Measurements from ENCODE around the gene ARHGAP35.
"Not testable (repeated sequence)": the region's sequence is repeated elsewhere in the genome, so short reads cannot be mapped to it uniquely, and the experiment has no call there.

The ARHGAP35 gene

DNA sequence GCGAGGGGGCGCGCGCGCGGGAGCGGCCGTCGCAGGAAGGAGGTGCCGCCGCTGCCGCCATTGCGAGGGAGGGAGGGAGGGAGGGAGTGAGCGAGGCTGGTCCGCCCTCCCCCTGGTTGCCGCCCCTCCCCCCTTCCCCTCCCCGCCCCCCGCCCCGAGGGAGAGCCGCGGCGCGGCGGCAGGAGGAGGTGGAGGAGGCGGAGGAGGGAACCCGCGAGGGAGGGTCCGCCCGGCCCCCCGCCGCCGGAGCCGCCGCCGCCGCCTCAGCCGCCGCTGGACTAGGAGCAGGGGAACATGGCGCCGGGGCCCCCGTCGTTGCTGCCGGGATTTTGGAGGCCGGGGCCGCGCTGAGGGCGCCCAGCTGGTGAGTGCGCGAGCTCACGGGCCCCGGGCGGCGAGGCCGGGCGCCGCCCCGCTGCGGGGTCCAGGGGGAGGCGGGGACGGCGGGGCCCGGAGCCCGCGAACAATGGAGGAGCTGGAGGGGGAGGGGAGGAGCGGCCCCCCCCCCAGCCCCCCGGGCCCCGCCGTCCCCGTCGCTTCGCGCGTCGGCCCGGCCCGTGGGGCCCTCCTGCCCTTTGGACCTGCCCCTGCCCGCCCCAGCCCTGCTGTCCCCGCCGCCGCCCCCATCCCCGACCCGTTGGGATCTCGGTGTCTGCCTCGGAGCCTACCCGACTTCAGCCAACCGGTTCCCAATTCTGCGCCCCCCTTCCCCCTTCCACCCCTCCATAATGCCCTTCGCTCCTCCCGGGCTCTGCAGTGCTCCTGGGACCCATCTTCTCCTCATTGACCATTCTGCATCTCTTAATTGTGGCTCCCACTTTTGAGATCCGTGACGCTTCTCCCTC is at the start of gene ARHGAP35:
TSS of gene ARHGAP35 (plus strand) at position 152 of the 845 bp plus-strand sequence. CDS start 57,679 bp downstream, outside the sequence.
- DNase-seq, result no peak

DNA sequence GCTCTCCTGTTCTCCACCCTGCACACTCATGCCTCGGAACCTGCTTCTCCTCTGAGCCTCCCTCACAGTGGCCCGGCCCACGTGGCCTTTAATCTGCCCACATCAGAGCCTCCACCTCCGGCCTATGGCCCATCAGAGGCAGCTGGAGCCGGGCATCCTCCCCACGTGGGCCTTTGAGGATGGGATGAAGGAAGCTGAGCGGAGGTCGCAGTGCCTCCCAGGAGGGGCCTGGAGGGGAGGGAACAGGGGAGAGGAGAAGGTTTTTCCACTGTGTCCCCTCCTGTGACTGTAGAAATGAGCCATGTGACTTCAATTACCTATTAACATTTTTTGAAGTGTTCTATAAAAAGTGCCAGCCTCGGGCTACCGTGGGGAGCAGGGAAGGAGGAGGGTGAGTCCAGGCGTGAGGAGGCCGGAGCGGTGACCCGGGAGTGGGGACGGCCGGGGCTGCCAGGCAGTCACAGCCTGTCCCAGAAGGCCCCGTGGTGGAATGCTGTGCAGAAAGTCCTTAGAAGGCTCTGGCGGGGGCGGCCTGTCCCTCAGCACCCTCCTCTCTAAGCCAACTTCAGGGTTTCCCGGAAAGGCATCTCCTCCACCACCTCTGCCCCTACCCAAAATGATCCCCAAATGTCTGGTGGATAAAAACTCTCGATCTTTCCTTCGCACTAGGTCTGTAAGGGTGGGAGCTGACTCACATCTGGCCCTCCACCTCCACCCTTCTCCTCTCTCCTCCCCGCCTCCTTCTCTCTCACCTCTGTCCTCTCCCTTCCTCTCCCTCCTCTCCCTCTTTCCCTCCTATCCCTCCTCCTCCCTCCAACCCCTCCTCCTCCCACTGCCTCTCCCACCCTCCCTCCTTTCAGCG is 47.6 kb upstream of the ARHGAP35 start:
- DNase-seq, result no peak

DNA sequence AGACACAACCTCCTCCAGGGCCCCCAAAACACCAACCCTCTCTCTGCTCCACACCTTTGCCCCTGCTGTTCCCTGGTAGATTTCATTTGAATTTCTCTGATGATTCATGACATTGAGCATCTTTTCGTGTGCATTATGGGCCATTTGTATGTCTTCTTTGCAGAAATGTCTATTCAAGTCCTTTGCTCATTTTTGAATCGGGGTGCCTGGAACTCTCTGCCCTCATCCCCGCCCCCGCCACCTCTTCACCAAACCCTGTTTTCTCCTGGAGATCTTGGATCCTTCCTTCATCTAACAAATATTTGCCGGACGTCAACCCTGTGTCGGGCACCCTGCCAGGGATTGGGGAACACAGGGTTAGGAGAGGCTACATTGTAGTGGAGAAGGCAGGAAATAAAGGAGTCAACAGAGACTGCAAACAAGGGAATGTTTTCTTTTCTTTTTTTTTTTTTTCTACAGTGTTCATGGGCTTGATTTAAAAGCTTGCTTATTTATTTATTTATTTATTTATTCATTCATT is 46.9 kb upstream of the ARHGAP35 start:
- no peak for DNase-seq

DNA sequence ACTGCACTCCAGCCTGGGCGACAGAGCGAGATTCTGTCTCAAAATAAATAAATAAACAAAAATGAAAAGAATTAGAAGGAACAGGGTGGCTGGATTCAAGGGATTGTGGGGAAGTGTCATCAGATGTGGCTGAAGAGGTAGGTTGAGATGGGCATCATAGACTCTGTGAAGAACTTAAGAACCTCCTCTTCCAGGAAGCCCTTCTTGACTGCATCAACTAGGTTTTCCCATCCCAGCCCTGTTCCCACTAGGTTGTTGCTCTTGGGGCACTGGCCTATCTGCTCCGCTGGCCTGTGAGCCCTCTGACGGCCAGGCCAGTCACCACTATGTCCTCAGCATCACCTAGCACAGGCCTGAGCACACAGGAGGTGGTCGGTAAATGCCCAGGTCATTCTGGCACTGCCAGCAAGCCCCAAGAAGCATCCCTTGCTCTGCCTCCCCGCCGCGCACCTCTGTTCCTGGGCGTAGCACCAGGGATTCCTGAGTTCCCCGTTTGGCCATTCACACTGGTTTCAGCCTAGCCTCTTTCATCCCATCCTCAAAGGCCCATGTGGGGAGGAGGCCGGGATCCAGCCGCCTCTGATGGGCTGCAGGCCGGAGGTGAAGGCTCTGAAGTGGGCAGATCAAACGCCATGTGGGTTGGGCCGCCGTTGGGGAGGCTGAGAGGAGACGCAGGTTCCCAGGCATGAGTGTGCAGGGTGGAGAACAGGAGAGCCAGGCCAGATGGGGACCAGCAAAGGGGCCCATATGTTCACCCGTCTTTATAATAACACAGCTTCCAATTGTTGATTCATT is 44.8 kb upstream of the ARHGAP35 start:
- peak; percentile 80 for DNase-seq

DNA sequence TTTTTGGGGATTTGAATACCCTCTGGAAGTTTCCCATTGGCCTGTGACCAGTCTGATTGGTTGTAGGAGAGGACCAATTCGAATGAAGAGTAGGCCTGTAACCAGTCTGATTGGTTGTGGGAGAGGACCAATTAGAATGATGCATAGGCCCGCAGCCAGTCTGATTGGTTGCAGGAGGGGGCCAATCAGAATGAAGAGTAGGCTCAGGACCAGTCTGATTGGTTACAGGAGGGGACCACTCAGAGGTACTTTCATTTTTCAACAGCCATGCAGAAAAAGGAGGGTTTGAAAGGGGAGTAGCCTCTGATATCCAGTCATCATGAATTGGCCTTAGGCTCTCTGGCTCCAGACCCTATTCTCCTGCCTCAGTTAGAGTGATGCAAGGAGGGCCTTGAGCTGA is 42.0 kb upstream of the ARHGAP35 start:
- DNase-seq, result no peak

DNA sequence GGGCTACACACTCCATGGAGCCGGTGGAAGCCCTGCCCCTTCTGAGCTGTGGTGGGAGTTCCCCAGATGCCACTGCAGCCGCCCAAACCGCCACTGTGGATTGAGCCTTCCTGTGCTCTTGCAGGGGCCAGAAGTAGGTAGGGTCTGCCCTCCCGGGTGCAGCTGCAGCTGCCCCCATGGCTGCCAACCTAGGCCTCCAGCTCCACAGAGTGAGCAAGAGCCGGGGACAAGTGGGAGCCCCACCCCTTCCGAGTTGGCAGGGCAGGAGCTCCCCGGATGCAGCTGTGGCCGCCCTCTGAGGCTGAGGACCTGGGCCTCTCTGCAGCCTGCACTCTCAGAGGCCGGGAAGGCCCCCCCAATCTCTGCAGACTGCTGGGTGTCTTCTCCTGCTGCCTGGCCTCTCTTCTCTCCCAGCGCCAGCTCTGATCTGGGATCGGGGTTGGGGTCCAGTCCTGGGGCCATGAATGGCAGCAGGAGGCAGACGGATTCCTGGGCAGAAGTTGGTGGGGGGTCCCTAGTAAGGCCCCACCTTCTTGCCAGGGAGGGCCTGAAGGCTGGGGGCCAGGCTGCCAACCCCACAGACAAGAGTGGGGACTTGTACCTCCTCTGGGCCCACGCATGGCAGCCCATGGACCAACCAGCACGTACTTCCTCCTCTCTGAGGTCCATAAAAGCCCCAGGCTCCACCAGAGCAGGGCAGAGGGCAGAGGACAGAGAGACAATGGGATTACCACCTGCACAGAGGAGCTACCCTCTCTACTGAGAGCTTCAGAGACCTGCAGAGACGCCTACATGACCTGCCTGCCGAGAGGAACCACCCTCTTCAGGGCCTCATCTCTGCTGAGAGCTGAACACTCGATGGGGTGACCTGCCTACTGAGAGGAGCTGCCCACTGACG is 39.0 kb upstream of the ARHGAP35 start:
- DNase-seq, result no peak

DNA sequence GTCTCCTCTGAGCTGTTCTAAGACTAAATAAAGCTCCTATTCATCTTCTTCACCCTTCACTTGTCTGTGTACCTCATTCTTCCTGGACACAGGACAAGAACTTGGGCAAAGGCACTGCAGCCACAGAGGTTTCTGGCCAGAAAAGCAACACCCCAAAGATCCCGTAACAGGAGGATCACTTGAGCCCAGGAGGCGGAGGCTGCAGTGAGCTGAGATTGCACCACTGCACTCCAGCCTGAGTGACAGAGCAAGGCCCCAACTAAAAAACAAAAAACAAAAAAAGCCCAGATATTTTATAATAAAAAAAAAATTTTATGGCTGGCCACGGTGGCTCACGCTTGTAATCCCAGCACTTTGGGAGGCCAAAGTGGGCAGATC is 38.4 kb upstream of the ARHGAP35 start:
- DNase-seq, result not testable (repeated sequence)

DNA sequence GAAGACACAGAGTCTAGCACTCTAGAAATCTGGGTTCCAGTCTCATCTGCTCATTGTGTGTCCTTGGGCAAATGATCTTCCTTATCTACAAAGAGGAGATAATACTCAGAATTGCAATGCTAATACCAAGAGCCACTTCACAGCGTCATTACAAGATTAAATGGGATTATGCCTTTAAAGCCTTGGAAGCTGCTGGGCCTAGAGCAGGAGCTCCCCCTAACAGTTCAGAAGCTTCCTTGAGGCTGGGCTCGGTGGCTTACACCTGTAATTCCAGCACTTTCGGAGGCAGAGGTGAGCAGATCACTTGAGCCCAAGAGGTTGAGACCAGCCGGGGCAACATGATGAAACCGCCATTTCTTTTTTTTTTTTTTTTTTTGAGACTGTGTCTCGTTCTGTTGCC is 37.7 kb upstream of the ARHGAP35 start:
- DNase-seq, result no peak

DNA sequence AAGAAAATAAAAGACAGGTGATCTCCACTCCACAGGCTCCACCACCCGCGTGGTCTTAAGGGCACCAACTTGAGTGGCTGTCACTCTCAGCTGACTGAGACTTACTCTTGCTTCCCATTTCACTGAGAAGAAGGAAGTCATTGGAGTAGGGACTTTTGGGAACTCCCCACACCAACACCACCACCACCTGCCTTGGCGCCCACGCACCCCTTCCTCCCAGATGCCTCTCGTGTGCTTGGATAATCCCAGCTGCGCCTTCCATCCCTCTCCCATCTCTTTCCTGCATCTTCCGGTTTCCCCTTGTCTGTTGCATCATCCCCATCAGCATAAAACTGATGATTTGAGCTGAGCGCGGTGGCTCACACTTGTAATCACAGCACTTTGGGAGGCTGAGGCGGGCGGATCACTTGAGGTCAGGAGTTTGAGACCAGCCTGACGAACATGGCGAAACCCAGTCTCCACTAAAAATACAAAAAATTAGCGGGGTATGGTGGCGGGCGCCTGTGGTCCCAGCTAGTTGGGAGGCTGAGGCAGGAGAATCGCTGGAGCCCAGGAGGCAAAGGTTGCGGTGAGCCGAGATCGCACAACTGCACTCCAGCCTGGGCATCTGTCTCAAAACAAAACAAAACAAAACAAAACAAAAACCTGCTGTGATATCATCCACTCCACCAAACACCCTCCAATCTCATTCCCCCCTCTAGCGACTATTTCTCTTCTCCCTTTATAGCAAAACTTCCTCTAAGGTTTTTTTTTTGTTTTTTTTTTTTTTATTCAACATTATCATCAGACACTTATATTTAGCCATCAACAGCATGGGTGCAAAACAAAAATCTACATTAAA is 35.7 kb upstream of the ARHGAP35 start:
- DNase-seq, result no peak

DNA sequence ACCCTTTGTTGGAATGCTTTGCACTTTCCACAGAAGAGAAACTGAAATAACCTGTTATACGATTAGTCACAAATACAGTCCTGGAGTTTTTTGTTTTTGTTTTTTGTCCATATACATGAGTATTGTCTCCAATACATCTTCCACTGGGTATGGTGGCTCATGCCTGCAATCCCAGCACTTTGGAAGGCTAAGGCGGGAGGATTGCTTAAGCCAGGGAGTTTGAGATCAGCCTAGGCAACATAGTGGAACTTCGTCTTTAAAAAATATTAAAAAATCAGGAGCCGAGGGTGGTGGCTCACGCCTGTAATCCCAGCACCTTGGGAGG is 35.1 kb upstream of the ARHGAP35 start:
- no peak for DNase-seq

DNA sequence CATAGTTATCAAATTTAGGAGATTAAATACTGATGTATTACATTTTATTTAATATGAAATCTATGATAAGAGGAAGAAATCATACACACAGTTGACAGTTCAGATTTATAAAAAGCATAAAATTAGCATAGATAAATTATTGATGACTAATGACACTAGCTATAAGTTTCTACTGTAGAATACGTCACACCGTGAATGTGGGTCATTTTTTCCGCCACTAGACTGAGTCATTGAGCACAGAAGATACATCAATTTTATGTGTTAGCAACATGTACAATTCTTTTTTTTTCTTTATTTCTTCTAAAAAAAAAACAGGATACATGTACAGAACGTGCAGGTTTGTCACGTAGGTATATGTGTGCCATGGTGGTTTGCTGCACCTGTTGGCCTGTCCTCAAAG is 32.3 kb upstream of the ARHGAP35 start:
- DNase-seq, result no peak

DNA sequence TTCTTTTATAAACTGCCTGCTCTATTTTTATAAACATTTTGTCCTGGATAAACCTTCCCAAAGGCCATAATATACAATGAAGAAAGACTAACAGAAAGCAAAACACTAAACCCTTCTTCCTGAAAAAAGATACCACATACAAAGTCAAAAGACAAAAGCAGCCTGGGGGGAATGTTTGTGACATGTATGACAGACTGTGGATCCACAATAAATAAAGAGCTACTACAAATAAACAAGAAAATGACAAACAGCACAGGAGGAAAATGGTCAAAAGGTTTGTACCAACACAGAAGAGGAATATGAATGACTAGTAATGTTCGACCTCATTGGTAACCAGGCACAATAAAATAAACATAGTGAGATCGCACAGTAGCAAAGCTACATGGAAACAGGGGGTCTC is 29.9 kb upstream of the ARHGAP35 start:
- DNase-seq, result no peak

DNA sequence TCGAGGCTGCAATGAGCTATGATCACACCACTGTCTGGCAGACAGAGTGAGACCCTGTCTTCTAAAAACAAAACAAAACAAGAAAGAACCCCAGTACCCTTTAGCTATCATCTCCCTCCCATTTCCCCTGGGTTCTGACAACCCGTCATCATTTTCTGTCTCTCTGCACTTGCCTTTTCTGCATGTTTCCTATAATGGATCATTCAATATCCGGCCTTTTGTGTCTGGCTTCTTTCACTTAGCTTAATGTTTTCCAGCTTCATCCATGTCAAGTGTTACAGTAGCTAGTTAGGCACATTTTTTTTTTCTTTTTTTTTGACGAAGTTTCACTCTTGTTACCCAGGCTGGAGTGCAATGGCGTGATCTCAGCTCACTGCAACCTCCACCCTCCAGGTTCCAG is 26.7 kb upstream of the ARHGAP35 start:
- DNase-seq, result no peak

DNA sequence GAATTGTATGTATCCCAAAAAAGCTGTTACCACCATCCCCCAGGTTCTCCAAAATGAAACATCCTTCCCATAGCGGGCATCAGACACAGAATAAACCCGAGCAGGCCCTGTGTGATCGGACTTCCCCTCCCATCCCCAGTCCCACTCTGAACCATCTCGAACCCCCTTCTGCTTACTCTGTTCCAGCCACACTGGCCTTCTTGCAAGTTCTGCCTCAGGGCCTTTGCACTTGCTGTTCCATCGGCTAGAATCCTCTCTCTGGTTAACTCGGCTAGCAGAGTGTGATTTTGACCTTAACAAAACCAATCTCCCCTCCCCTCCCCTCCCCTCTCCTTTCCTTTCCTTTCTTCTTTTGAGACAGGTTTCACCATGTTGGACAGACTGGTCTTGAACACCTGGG is 25.8 kb upstream of the ARHGAP35 start:
- no peak for DNase-seq

DNA sequence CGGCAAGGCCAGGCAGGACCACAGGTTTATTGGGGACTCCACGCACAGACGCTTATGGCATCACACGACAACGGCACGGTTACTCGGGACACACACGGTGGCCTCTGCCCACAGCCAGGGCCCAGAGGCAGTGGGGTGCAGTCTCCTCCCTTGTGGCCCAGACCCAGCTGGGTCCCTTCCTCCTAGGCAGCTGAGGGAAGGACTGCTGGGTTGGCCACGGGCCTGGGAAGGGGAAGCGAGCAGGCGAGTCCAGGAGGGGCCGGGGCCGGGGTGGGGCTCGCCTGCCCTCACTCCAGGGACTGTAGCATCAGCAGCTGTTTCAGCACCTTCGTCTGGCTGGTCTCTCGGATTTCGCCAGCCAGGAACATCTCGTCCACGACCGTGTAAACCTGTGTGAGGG is 22.6 kb upstream of the ARHGAP35 start:
- no peak for DNase-seq

DNA sequence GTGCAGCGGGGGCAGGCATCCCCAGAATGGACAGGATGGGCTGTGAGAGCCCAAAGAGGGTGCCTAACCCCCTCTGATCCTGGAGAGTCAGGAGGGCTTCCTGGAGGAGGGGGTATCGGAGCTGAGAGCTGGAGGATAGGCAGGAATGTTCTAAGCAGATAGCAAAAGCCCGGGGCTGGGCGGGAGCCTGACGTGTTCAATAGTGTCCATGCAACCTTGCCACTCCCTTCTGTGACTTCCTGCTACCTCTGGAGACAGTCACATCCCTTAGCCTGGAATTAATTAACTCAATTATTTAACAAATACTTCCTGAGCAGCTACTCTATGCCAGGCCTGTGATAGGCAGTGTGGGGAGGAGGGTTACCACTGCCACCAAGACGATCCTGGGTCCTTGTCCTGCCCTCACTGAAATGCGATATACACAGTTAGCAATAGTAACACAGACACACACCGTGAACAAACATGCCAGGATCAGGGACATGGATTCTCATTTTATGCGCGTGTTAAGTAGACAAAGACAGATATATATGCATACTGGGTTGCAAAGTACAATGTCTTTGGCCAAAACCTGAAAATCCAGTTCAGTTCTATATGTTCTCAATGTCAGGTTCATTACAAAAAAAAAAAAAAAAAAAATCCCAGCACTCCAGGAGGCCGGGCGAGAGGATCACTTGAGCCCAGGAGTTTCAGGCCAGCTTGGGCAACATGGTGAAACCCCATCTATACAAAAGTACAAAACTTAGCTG is 20.9 kb upstream of the ARHGAP35 start:
- DNase-seq, result no peak

DNA sequence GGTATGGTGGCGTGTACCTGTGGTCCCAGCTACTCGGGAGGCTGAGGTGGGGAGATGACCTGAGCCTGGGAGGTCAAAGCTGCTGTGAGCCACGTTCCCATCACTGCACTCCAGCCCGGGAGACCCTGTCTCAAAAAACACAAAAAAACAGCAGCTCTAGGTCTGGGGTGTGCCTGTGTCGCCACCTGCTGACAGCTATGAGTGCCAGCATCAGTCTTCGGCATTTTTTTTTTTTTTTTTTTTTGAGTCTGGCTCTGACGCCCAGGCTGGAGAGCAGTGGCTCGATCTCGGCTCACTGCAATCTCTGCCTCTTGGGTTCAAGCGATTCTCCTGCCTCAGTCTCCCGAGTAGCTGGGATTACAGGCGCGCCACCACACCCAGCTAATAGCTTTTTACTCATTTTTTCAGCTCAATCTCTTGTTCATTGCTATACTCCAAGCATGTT is 20.3 kb upstream of the ARHGAP35 start:
- peak; percentile 77 for DNase-seq

DNA sequence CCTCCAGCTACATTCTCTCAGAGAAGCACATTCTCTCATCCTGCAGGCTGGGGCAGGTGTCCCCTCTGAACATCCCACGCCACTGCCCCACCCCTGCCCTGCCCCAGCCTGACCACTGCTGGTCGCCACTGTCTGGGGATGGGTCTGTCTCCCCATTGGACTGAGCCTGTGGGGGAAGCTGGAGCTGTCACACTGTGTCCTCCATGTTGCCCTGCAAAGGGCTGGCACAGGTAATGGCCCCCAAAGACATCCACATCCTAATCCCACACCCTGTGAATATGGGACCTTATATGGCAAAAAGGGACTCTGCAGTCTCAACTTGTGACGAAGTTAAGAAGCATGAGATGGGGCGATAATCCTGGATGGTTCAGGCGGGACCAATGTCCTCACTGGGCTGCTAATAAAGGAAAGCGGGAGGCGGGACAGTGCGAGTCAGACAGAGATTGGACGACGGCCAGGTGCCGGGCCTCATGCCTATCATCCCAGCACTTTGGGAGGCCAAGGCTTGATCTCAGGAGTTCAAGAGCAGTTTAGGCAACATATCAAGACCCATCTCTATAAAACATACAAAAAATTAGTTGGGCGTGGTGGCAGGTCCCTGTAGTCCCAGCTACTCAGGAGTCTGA is 19.2 kb upstream of the ARHGAP35 start:
- no peak for DNase-seq

DNA sequence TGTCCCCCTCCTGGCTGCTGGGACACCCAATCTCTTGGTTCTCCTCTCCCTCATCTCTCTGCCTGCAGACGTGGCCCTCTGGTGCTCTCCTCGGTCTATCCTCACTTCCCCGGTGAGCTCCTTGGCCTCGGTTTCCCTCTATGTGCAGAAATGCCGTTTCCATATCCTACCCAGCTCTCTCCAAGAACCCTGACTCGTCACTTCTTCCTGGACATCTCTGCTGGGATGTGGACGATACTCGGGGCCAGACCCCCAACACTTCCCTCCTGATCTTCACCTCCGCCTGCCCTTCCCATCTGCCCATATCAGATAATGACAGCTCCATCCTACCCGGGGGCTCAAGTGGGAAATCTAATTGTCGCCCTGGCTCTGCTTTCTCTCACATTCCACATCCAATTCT is 18.0 kb upstream of the ARHGAP35 start:
- DNase-seq, result no peak

DNA sequence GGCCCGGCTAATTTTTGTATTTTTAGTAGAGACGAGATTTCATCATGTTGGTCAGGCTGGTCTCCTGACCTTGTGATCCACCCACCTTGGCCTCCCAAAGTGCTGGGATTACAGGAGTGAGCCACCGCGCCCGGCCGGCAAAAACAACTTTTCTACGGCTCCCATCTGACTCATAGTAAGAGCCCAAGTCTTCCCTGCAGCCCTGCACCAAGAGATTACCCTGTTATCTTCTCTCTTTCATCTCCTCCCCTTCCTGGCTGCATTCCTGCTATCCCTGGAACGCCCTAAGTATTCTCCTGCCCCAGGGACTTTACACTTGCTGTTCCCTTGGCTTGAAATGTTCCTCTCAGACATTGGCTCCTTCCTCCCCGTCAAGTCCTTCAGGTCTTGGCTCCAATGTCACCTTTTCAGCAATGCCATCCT is 16.7 kb upstream of the ARHGAP35 start:
- no peak for DNase-seq

All from NCI-H1694 treated with DMSO at 0.1 percent for 48 hours (cell line).